ENCODE results near the gene SHLD1.

DNA sequence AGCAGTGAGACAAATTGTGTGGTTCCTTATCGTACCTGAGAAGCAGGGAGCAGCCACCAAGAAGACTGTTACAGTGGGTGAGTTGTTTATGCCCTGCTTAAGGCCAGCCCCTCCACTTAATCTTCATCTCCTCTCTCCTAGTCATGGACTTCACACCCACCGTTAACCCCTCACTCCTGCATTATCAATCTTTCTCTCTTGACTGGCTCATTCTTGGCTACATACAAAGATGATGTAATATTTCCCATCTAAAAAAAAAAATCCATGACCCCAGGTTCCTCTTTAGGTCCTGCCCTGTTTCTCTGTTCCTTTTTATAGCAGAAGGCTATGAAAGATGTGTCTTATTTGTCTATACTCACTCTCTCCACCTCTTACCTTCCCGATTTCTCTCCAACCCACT is 72.4 kb downstream of the SHLD1 start:
- no peak for TF ChIP-seq CTCF (IDR thresholded peaks at IDR 0.05; ENCODE audit: low read length)
- TF ChIP-seq EZH2 (optimal IDR thresholded peaks at IDR 0.05; ENCODE audit: low read depth, low read length), result no peak
- TF ChIP-seq EZH2phosphoT487 (IDR thresholded peaks at IDR 0.05; ENCODE audit: low read length), result no peak

All from MM.1S (cell line).